GM12875 (cell line): ENCODE data around the gene ANTXRL.

Experiments used
- H3K4me3 ChIP-seq: one replicate; pipeline ENCODE4 v1.5.1; 2011; ENCODE audit warnings: low read depth, low read length, control low read depth
- CTCF ChIP-seq: IDR thresholded peaks from 2 replicates; pipeline ENCODE4 v1.5.1; 2011; ENCODE audit warnings: low read depth, mild to moderate bottlenecking, control low read depth, inconsistent platforms, low read length, moderate library complexity, borderline replicate concordance; ENCODE audit not compliant: insufficient read depth

Gene ANTXRL

GRCh38 chr10:46285300-46285699 lies 1.5 kb upstream of the ANTXRL start:
- no peak overlapping the region for H3K4me3 ChIP-seq
- TF ChIP-seq CTCF, result no peak

GRCh38 chr10:46285966-46286620 lies 704 bp upstream of the ANTXRL start:
- H3K4me3 ChIP-seq, result no peak overlapping the region
- no peak for TF ChIP-seq CTCF

GRCh38 chr10:46287846-46288477 lies 1.2 kb downstream of the ANTXRL start:
- H3K4me3 ChIP-seq, result no peak overlapping the region
- TF ChIP-seq CTCF, result no peak

- H3K4me3 ChIP-seq, result no peak overlapping the region
- TF ChIP-seq CTCF, result no peak
Measured at GRCh38 chr10:46288601-46289206, 1.9 kb downstream of the ANTXRL start.

GRCh38 chr10:46289209-46289810 lies 2.5 kb downstream of the ANTXRL start:
- TF ChIP-seq CTCF, result no peak
- no peak overlapping the region for H3K4me3 ChIP-seq

DNA sequence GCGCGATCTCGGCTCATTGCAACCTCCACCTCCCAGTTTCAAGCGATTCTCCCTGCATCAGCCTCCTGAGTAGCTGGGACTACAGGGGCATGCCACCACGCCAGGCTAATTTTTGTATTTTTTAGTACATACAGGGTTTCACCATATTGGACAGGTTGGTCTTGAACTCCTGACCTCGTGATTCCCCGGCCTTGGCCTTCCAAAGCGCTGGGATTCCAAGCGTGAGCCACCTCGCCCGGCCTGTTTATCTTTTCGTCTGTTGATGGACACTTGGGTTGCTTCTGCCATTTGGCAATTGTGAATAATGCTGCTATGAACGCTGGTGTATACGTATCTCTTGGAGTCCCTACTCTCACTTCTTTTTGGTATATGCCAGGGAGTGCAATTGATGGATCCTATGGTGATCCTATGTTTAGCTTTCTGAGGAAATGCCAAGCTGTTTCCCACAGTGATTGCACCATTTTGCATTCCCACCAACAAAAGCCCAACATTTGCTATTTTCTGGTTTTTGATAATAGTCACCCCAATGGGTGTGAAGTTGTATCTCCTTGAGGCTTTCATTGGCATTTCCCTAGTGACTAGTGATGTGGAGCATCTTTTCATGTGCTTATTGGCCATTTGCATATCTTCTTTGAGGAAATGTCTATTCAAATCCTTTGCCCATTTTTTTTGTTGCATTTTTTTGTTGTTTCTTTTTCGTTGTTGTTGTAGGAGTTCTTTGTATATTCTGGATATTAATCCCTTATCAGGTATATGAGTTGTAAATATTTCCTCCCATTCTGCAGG lies 3.5 kb downstream of the ANTXRL start:
- no peak for TF ChIP-seq CTCF

More for the DNA sequence above, 3.5 kb downstream of the ANTXRL start:
- H3K4me3 ChIP-seq, result no peak overlapping the region
